Measurements from ENCODE around the gene ABCD1. TPM values are rescaled to one million over a fixed set of nuclear protein-coding genes. Genes with fewer than 3 reads are reported as not detected.

The ABCD1 gene
- total and polyA plus RNA-seq, 2 experiments from 2014 or later, result 10.5 to 14.2 TPM

DNA sequence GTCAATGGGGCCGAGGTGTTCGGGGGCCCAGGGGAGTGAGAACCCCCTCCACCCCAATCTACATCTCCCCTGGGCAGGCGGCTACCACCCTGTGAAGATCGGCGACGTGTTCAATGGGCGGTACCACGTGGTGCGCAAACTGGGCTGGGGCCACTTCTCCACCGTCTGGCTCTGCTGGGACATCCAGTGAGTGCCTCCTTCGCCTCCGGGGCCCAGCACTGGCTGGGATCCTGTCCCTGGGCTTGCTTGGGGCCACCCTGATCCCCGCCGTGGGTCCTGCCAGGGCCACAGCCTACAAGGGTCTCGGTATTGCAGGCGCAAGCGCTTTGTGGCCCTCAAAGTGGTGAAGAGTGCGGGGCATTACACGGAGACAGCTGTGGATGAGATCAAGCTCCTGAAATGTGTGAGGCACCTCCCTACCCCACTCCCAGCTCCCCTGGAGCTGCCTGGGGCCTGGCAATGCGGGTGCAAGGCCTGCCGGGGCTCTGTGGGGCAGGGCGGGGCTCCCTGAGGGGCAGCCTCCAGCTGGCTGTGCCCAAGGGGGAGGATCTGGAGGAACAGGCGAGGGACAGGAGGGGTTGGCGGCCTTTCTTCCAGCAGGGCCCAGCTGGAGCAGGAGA, 56.9 kb downstream of the ABCD1 start:
- Histone ChIP-seq H3K9me2 (replicated peaks; ENCODE audit: insufficient read depth) (no peaks in the 10 kb centered on the region), H2AFZ (no peak overlapping the region), H3K4me1 (ENCODE audit: insufficient read depth) (no peaks in the 10 kb centered on the region), H4K20me1 (ENCODE audit: insufficient read depth, poor library complexity, severe bottlenecking) (no peaks in the 10 kb centered on the region), H3K9me3 (ENCODE audit: low read depth) (no peaks in the 10 kb centered on the region), H3K4me2 (no peak overlapping the region), H3K27ac (no peak overlapping the region), H3K79me2 (no peaks in the 10 kb centered on the region), H3K27me3 (no peaks in the 10 kb centered on the region), H3K36me3 (replicated peaks; ENCODE audit: insufficient read depth, low read depth) (no peaks in the 10 kb centered on the region), H3K4me3 (no peak overlapping the region)
- WGBS (ENCODE audit: low lambda C conversion rate, missing lambda C conversion rate), result 88% methylated on average over 24 of the region's 24 CpGs
- TF ChIP-seq, protein P1, sequence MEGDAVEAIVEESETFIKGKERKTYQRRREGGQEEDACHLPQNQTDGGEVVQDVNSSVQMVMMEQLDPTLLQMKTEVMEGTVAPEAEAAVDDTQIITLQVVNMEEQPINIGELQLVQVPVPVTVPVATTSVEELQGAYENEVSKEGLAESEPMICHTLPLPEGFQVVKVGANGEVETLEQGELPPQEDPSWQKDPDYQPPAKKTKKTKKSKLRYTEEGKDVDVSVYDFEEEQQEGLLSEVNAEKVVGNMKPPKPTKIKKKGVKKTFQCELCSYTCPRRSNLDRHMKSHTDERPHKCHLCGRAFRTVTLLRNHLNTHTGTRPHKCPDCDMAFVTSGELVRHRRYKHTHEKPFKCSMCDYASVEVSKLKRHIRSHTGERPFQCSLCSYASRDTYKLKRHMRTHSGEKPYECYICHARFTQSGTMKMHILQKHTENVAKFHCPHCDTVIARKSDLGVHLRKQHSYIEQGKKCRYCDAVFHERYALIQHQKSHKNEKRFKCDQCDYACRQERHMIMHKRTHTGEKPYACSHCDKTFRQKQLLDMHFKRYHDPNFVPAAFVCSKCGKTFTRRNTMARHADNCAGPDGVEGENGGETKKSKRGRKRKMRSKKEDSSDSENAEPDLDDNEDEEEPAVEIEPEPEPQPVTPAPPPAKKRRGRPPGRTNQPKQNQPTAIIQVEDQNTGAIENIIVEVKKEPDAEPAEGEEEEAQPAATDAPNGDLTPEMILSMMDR (IDR thresholded peaks at IDR 0.05; ENCODE audit: poor library complexity), result no peak
- TF ChIP-seq EZH2 (IDR thresholded peaks at IDR 0.05; ENCODE audit: borderline replicate concordance), result no peak
- TF ChIP-seq EZH2phosphoT487 (IDR thresholded peaks at IDR 0.05; ENCODE audit: low read depth, severe bottlenecking, unreplicated experiment), result no peak
- DNase-seq (ENCODE audit: low spot score), result no peak

GRCh38 chrX:153782313-153782712, 57.7 kb downstream of the ABCD1 start:
- no peak for DNase-seq (ENCODE audit: low spot score)
- Histone ChIP-seq H3K4me3 (no peak overlapping the region), H3K27ac (no peak overlapping the region), H3K9me2 (replicated peaks; ENCODE audit: insufficient read depth) (no peaks in the 10 kb centered on the region), H3K4me2 (no peak overlapping the region), H4K20me1 (ENCODE audit: insufficient read depth, poor library complexity, severe bottlenecking) (no peaks in the 10 kb centered on the region), H3K4me1 (ENCODE audit: insufficient read depth) (no peaks in the 10 kb centered on the region), H3K79me2 (no peaks in the 10 kb centered on the region), H3K36me3 (replicated peaks; ENCODE audit: insufficient read depth, low read depth) (no peaks in the 10 kb centered on the region), H3K27me3 (no peaks in the 10 kb centered on the region), H3K9me3 (ENCODE audit: low read depth) (no peaks in the 10 kb centered on the region), H2AFZ (no peak overlapping the region)
- WGBS (ENCODE audit: low lambda C conversion rate, missing lambda C conversion rate), result 71% methylated on average over 11 of the region's 11 CpGs
- TF ChIP-seq EZH2 (IDR thresholded peaks at IDR 0.05; ENCODE audit: borderline replicate concordance) (no peak), EZH2phosphoT487 (IDR thresholded peaks at IDR 0.05; ENCODE audit: low read depth, severe bottlenecking, unreplicated experiment) (no peak)
- TF ChIP-seq, protein P1 (IDR thresholded peaks at IDR 0.05; ENCODE audit: poor library complexity), result no peak

- Histone ChIP-seq H3K4me3 (no peak overlapping the region), H2AFZ (no peak overlapping the region), H3K27me3 (no peaks in the 10 kb centered on the region), H3K4me2 (no peak overlapping the region), H3K4me1 (ENCODE audit: insufficient read depth) (no peaks in the 10 kb centered on the region), H3K36me3 (replicated peaks; ENCODE audit: insufficient read depth, low read depth) (no peaks in the 10 kb centered on the region), H3K9me2 (replicated peaks; ENCODE audit: insufficient read depth) (no peaks in the 10 kb centered on the region), H3K79me2 (no peaks in the 10 kb centered on the region), H3K9me3 (ENCODE audit: low read depth) (no peaks in the 10 kb centered on the region), H4K20me1 (ENCODE audit: insufficient read depth, poor library complexity, severe bottlenecking) (no peaks in the 10 kb centered on the region), H3K27ac (no peak overlapping the region)
- DNase-seq (ENCODE audit: low spot score), result no peak
- no peak for TF ChIP-seq EZH2 (IDR thresholded peaks at IDR 0.05; ENCODE audit: borderline replicate concordance)
- TF ChIP-seq EZH2phosphoT487 (IDR thresholded peaks at IDR 0.05; ENCODE audit: low read depth, severe bottlenecking, unreplicated experiment), result no peak
- TF ChIP-seq, protein P1 (IDR thresholded peaks at IDR 0.05; ENCODE audit: poor library complexity), result no peak
- 94% methylated on average over 8 of the region's 14 CpGs for WGBS (ENCODE audit: low lambda C conversion rate, missing lambda C conversion rate)
Measured at GRCh38 chrX:153782871-153783270, 58.2 kb downstream of the ABCD1 start.

All from hepatocyte (in vitro differentiated cells).